ENCODE data around the gene SMAD6.

The SMAD6 gene

DNA sequence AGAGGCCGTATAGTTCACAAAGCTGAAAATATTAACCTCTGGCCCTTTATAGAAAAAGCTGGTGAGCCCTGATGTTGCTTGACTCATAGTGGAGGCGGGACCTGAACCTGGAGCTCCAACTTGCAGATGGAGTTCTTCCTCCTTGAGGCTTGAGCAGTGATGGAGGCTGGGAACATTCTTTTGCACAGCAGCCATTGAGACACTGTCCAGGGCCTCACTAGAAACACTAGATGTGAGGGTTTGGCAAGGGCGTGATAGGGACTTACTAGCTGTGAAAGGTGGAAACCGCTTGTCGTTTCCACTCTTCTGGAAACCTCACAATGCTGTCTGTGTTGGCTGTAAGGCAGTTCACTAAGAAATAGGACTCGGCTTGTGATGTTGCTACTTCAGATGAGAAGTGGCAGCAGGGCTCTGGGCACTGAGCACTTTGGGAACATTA, 12.5 kb downstream of the SMAD6 start:
- H3K27ac ChIP-seq, result no peak overlapping the region
- ChIA-PET POLR2A (ENCODE audit: low non-redundant PET) (no interaction called here), CTCF (interaction anchor here (0.6 to 0.9 kb wide), 2 partner anchors 12 to 59 kb away, joined by 3 to 4 read pairs; partner anchors contain the start of gene SMAD6)
- no peak for DNase-seq (ENCODE audit: low spot score)
- TF ChIP-seq, protein P1, sequence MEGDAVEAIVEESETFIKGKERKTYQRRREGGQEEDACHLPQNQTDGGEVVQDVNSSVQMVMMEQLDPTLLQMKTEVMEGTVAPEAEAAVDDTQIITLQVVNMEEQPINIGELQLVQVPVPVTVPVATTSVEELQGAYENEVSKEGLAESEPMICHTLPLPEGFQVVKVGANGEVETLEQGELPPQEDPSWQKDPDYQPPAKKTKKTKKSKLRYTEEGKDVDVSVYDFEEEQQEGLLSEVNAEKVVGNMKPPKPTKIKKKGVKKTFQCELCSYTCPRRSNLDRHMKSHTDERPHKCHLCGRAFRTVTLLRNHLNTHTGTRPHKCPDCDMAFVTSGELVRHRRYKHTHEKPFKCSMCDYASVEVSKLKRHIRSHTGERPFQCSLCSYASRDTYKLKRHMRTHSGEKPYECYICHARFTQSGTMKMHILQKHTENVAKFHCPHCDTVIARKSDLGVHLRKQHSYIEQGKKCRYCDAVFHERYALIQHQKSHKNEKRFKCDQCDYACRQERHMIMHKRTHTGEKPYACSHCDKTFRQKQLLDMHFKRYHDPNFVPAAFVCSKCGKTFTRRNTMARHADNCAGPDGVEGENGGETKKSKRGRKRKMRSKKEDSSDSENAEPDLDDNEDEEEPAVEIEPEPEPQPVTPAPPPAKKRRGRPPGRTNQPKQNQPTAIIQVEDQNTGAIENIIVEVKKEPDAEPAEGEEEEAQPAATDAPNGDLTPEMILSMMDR (conservative IDR thresholded peaks at IDR 0.05; ENCODE audit: low read depth), result no peak

DNA sequence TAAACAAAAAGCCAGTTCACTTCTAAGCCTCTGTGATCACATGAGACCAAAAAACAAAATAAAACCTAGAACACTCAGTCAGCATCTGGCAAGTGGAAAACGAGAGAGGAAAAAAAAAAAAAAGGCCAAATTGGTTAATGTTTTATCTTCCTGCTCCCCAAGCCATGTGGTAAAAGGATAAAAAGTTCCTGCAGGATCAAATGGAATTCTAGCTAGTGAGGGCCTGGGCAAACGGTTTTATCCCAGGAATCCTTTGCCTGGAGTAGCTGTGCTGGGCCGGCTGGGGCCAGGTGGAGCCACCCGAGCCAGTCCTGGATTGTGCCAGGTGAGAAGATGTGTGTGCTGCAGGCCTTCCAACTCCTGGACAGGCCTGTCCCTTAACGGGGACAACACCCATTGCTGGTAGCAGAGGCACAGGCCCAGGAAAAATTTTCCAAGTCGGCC, 13.2 kb downstream of the SMAD6 start:
- POLR2A ChIA-PET (ENCODE audit: low non-redundant PET), result no interaction called here
- H3K27ac ChIP-seq, result no peak overlapping the region
- CTCF ChIA-PET, result interaction anchor here (0.6 to 0.9 kb wide), 2 partner anchors 13 to 58 kb away, joined by 3 to 4 read pairs; partner anchors contain the start of gene SMAD6
- TF ChIP-seq, protein P1 (conservative IDR thresholded peaks at IDR 0.05; ENCODE audit: low read depth), result no peak
- DNase-seq (ENCODE audit: low spot score), result no peak

DNA sequence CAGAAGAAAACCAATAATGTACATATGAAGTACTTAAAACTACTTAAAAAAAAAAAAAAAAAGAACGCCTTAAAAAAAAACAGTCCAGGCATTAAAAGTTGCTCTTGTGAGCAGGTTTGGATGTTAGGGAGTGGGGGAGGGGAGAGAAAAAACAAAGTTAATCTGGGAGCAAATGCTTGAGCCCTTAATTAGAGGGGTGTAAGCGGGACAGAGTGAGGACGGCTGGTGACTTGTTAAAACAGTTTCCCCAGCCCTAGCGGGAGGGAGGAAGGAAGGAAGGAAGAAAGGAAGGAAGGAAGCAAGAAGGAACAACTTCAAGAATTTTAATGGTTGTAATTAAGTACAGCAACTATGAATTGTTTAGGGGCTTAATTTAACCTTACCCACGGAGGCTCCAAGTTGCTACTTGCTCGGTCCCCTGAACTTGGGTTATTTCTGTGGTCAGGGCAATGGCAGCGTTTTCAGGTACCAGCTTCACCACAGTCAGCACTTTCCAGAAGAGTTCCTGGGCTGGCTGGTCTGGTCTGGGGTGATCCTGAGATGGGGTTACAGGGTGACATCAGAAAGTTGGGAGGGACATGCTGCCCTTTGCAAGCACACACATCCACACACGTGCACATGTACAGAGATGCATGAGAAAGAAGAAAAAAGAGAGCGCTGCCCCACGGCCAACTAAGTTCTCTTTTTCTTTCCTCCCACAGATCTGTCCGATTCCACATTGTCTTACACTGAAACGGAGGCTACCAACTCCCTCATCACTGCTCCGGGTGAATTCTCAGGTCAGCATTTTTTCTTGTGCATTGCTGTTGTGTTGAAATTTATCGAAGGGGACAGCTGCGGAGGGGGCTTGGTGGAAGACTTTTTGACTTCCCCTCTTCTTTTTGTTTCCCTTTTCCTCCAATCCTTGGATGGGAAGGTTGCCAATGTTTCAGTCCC, 14.0 kb downstream of the SMAD6 start:
- TF ChIP-seq, protein P1 (conservative IDR thresholded peaks at IDR 0.05; ENCODE audit: low read depth), result no peak
- no peak for DNase-seq (ENCODE audit: low spot score)
- ChIA-PET POLR2A (ENCODE audit: low non-redundant PET) (no interaction called here), CTCF (interaction anchor here (1.1 kb wide), 1 partner anchor 97 kb away, joined by 4 read pairs; no protein-coding TSS in a partner anchor)
- no peak overlapping the region for H3K27ac ChIP-seq

DNA sequence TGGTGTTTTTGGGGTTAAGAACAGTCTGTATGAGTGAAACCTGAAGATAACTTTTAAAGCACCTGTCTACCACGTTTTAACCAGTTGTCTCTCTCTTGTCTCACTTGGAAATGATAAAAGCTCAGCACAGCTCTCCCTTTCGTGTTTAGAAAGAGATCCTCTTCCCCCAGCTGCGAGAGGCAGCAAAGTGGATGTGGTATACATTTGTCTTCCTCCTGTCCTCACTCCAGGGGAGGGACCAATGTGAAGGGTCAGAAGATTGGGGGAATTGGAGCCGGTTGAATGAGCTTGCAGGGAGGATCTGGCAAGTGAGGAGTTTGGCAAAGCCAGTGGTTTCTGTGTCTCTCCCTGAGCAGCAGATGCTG, 14.6 kb downstream of the SMAD6 start:
- H3K27ac ChIP-seq, result no peak overlapping the region
- TF ChIP-seq, protein P1 (conservative IDR thresholded peaks at IDR 0.05; ENCODE audit: low read depth), result no peak
- CTCF ChIA-PET, result interaction anchor here (1.1 kb wide), 1 partner anchor 98 kb away, joined by 4 read pairs; no protein-coding TSS in a partner anchor
- POLR2A ChIA-PET (ENCODE audit: low non-redundant PET), result no interaction called here
- no peak for DNase-seq (ENCODE audit: low spot score)

DNA sequence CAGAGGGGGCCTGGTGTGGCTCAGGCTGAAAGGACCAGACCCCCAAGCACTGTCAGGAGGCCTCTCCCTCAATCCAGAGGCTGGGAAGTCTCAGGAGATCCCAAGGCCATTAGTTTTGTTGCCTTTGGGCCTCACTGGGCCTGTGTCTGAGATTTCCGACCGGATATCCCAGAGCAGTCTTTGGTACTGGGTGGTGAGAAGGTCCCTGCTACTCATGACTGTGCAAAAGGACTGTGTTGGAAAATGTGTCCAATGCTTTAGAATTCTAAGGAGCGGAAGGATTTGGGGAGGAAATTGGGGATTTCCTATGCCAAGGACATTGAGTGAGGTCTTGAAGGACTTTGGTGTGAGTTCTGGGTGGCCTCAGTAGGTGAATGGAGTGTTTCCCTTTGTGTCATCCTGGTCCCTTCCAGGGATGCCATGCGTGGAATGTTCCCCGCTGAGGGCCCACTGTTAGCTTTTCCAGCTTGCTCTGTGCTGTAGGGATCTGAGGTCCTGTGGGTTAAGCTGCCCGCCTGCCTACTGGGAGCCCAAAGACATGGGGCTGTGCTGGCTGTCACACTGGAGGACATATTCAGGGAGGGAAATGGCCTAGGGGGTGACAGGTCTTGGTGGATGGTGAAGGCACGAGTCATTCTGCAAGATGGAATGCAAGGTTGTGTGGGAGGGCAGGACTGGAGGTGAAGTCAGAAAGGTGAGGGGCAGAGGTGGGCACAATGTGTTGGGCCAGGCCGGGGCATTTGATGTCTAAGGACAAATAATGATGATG, 16.4 kb downstream of the SMAD6 start:
- no peak overlapping the region for H3K27ac ChIP-seq
- no peak for DNase-seq (ENCODE audit: low spot score)
- ChIA-PET CTCF (no interaction called here), POLR2A (ENCODE audit: low non-redundant PET) (no interaction called here)
- TF ChIP-seq, protein P1 (conservative IDR thresholded peaks at IDR 0.05; ENCODE audit: low read depth), result no peak

DNA sequence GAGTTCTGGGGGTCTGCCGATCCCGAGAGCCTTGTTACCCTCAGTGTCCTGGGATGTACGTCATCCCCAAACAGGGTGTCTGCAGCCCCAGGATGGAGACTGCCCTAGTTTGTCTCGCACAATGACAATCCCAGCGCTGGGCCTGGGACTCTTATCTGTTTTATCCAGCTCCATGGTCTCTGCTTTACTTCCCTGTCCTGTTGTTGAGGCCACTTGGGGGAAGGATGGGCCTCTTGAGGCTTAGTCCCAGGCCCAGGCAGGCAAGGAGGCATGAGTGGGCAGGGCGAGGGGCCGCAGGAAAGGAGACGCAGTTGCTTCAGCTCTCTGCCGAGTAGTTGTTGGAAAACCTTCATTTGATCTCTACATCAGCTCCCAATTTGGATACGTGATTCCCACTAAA, 17.4 kb downstream of the SMAD6 start:
- no peak overlapping the region for H3K27ac ChIP-seq
- ChIA-PET POLR2A (ENCODE audit: low non-redundant PET) (no interaction called here), CTCF (interaction anchor here (0.6 kb wide), 1 partner anchor 776 kb away, joined by 7 read pairs; no protein-coding TSS in a partner anchor)
- DNase-seq (ENCODE audit: low spot score), result no peak
- TF ChIP-seq, protein P1 (conservative IDR thresholded peaks at IDR 0.05; ENCODE audit: low read depth), result no peak

Data from RWPE1 (cell line).